T-helper 2 cell treated with Interferon-gamma antibody and Interleukin-4, amounts not matched to agents 100 ng/mL and 5 ng/mL, for 36 hours (primary cell): ENCODE data around the gene ARID1A. TPM values are rescaled to one million over a fixed set of nuclear protein-coding genes. Genes with fewer than 3 reads are reported as not detected.

Experiments used
- intact Hi-C: fragments of 100-400 bp; cut with micrococcal nuclease; formaldehyde crosslinking; loops from one replicate; pipeline ENCODE4 v1.15.1; 2023
- total RNA-seq: library from RNA; stranded (reverse); gene quantifications from 2 replicates; pipeline ENCODE4 v1.2.3, GENCODE V29; 2022

ARID1A gene
- total RNA-seq, 1 donor from 2014 or later: 138 TPM

GRCh38 chr1:26820784-26821269 is 125.0 kb downstream of the ARID1A start:
- intact Hi-C loops: no loop called here

DNA sequence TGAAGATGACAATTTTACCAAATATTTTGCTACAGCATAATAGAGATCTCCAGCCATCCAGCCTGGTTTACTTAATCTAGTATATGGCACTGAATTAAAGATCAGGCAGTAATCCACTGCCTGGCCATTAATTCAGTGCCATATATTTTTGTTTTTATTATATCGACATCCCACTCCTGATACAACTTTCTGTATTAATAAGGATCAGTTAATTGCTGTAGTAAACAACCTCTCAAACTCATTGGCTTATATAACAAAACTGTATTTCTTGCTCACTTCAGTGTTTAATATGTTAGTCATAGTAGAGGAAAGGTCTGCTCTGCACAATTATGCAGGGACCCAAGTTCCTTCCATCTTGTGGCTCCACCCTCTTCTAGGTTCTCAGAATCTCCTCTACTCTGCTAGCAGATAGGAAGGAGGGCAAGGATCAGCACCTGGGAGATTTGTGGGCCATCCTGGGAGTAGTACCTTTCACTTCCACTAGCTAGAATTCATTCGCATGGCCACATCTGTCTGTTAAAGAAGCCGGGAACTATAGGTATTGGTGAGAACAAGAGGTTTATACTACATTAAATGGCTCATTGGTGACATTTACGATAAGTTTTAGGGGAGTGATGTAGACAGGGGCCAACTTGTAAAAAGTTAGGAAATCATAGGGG is 127.1 kb downstream of the ARID1A start:
- intact Hi-C loops: no loop called here

GRCh38 chr1:26824731-26825130 is 128.9 kb downstream of the ARID1A start:
- intact Hi-C loops: no loop called here

- intact Hi-C loops: no loop called here
Measured at GRCh38 chr1:26826261-26827105, 130.7 kb downstream of the ARID1A start, which contains the start of gene ZDHHC18. ZDHHC18 (plus strand) TSS chr1:26826688; CDS start chr1:26826805, 117 bp downstream.

DNA sequence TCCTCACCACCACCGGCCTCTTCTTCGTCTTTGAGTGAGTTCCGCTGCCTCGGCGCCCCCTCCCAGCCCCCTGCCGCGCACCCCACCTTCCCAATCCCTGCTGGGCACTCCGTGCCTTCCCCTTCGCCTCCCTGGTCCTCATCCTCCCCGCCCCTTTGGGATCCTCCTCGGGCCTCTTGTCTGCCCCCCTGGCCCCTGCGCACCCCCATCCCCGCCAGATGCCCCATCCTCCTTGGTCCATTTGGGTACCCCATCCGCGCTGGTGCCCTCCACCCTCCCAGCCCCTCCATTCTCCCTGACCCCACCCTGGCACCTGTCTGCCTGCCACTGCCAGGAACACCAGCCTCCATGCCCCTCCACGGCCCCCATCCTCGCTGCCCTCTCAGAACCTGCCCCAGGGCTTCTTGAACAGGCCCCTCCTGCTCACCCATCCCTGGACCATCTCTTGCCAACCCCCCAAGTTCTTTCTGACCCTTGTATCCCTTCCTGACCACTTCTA is 131.3 kb downstream of the ARID1A start:
- intact Hi-C loops: no loop called here

GRCh38 chr1:26827663-26828062 is 131.8 kb downstream of the ARID1A start:
- intact Hi-C loops: no loop called here

- intact Hi-C loops: no loop called here
Measured at GRCh38 chr1:26828411-26828991, 132.7 kb downstream of the ARID1A start.

DNA sequence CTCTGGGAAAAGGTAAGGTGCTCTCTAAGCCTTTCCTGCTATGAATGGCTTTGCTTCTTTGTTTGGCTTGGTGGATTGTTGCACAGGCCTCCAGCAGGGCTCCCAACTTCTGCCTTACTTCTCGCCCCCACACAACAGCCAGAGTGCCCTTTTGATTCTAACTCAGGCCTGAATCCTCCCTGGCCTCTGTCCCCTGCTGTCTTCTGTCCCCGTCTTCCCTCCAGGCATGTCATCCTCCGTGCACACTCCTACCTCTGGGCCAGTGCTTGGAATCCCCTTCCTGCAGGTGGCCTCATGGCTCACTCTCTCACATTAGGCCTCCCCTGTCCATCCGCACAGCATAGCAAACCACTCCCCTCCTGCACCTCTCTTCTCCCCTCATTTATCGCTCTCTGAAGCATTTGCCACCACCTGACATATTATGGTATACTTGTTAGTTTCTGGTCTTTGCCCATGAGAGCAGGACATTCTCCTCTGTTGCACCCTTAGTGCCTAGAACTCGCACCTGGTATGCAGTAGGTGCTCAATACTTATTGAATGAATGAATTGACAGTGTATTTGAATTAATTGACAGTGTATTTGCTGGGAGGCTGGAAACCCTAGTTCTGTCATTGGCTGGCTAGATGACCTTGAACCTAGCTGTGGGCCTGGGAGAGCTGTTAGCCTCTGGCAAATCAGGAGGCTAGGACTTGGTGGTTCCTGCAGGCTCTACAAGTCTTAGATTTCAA is 133.5 kb downstream of the ARID1A start:
- intact Hi-C loops: no loop called here

DNA sequence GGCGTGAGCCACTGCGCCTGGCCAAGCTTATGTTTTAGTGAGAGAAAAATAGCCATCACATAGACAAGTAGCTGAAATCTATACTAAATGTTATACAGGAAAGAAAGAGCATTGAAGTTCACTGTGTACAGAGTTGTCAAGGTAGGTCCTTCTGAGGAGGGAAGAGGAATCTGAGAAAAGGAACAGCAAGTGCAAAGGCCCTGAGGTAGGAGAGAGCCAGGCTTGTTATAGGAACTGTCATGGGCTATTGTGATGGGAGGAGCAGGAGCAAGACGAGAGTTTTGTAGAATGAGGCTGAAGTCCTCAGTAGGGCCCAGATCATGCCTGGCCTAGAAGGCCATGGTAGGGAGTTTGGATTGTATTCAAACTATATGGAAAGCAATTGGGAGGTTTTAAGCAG is 135.2 kb downstream of the ARID1A start:
- intact Hi-C loops: no loop called here

Other genes starting within 250 kb of the ARID1A start
- 974 and 979 TPM in 2 replicates for gene HMGN2, start 223.6 kb upstream of the ARID1A start, total RNA-seq
- 169 and 175 TPM in 2 replicates for gene RPS6KA1, start 166.3 kb upstream of the ARID1A start, total RNA-seq
- gene PIGV, start 91.9 kb downstream of the ARID1A start, total RNA-seq: 16.1 and 17.0 TPM in 2 replicates
- 47.1 and 52.5 TPM in 2 replicates for gene ZDHHC18, start 130.7 kb downstream of the ARID1A start, total RNA-seq
- gene SFN, start 167.1 kb downstream of the ARID1A start, total RNA-seq: 1.1 and 1.5 TPM in 2 replicates
- gene GPN2, start 194.3 kb downstream of the ARID1A start, total RNA-seq: 33.1 and 36.4 TPM in 2 replicates
- gene GPATCH3, start 204.5 kb downstream of the ARID1A start, total RNA-seq: 13.9 and 15.8 TPM in 2 replicates
- not detected in 2 replicates for gene NR0B2, start 218.0 kb downstream of the ARID1A start, total RNA-seq
- gene NUDC, start 225.7 kb downstream of the ARID1A start, total RNA-seq: 88.6 and 91.4 TPM in 2 replicates